HT-29 (cell line): ENCODE results near the gene PIK3C2B. TPM values are rescaled to one million over a fixed set of nuclear protein-coding genes. Genes with fewer than 3 reads are reported as not detected.

Experiments used
- DNase-seq: peaks from one replicate; pipeline ENCODE4 v3.0.0-alpha.2; 2015; ENCODE audit warnings: low spot score
- total RNA-seq: library from RNA; depleted of rRNA; stranded (reverse); fragments of >200 nt; shearing (Covaris generic); gene quantifications from 2 replicates; pipeline ENCODE4 v1.2.3, GENCODE V29; 2014

Gene PIK3C2B
- total RNA-seq, 1 experiment from 2014 or later, result 55.3 TPM

- no peak for DNase-seq
These were observed 33.0 kb downstream of the PIK3C2B start for GRCh38 chr1:204461331-204462228.

GRCh38 chr1:204460346-204460745 is 34.3 kb downstream of the PIK3C2B start:
- no peak for DNase-seq

- no peak for DNase-seq
These were observed 34.9 kb downstream of the PIK3C2B start for GRCh38 chr1:204459706-204460105.

- DNase-seq, result no peak
These were observed 36.9 kb downstream of the PIK3C2B start for GRCh38 chr1:204457666-204458065.

GRCh38 chr1:204456826-204457442 is 37.7 kb downstream of the PIK3C2B start:
- no peak for DNase-seq

- DNase-seq, result no peak
These were observed 38.8 kb downstream of the PIK3C2B start for GRCh38 chr1:204455831-204456145.

GRCh38 chr1:204455063-204455830 is 39.4 kb downstream of the PIK3C2B start:
- no peak for DNase-seq

- DNase-seq, result no peak
These were observed 40.1 kb downstream of the PIK3C2B start for GRCh38 chr1:204454476-204454875.

- DNase-seq, result no peak
These were observed 41.3 kb downstream of the PIK3C2B start for GRCh38 chr1:204453141-204453772.

GRCh38 chr1:204451352-204452124 is 43.1 kb downstream of the PIK3C2B start:
- peak; percentile 3 for DNase-seq

- peak; percentile 87 for DNase-seq
These were observed 43.9 kb downstream of the PIK3C2B start for GRCh38 chr1:204450461-204451257.

- DNase-seq, result no peak
These were observed 44.8 kb downstream of the PIK3C2B start for GRCh38 chr1:204449678-204450280.

- DNase-seq, result no peak
These were observed 45.5 kb downstream of the PIK3C2B start for GRCh38 chr1:204448991-204449677.

- peak; percentile 43 for DNase-seq
These were observed 46.2 kb downstream of the PIK3C2B start for GRCh38 chr1:204448344-204448964.

GRCh38 chr1:204447736-204448135 is 46.9 kb downstream of the PIK3C2B start:
- no peak for DNase-seq

- no peak for DNase-seq
These were observed 47.4 kb downstream of the PIK3C2B start for GRCh38 chr1:204447190-204447589.

- DNase-seq, result peak; percentile 83
These were observed 48.0 kb downstream of the PIK3C2B start for GRCh38 chr1:204446413-204447111.

- DNase-seq, result peak; percentile 17
These were observed 48.7 kb downstream of the PIK3C2B start for GRCh38 chr1:204445860-204446412.
